GM12801 (cell line): ENCODE measurements around the gene TMEM131.

Source experiments
- CTCF ChIP-seq: IDR thresholded peaks from one replicate; pipeline ENCODE4 v1.5.1; 2011; ENCODE audit warnings: control low read depth; ENCODE audit not compliant: insufficient read length; ENCODE audit errors: extremely low read depth

Gene TMEM131

GRCh38 chr2:98036349-98037000 is 40.7 kb upstream of the TMEM131 start:
- no peak for TF ChIP-seq CTCF

DNA sequence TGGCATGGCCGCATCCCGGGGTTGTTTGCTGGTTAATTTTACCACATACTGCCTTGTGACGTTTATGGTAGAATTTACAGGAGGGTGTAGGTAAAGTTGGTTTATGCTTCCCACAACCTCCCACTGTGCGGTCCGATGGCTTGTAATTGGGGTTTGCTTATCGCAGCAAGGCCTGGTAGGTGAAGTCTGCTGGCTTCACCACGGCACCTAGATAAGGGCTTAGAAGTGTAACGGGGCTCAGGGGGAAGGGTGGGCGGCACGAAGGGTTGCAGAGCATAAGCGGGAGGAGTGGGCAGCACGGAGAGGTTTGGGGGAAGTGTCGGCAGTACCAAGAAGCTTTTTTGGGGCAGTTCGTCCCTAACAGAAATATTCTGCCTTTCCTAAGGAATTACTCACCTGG is 39.0 kb upstream of the TMEM131 start:
- no peak for TF ChIP-seq CTCF

GRCh38 chr2:98032086-98032485 is 36.3 kb upstream of the TMEM131 start:
- TF ChIP-seq CTCF, result no peak

DNA sequence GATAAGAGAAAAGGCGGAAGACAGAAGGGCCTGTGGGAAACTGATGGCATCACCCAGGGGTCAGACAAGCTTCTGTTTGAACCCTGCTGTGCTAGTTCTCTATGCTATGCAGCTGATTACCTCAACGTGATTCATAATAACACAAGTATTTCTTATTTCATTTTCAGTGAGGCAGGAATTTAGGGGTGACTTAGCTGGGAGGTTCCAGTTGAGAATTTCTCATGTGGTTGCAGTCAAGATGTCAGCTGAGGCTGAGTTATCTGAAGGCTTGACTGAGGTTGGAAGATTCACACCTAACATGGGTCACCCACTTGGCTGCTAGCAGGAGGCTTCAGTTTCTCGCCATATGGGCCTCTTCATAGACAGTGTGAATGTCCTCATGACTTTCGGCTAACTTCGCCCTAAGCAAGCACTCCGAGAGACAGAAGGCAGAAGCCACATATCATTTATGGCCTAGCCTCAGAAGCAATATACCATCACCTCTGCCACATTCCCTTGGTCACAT is 34.0 kb upstream of the TMEM131 start:
- no peak for TF ChIP-seq CTCF

DNA sequence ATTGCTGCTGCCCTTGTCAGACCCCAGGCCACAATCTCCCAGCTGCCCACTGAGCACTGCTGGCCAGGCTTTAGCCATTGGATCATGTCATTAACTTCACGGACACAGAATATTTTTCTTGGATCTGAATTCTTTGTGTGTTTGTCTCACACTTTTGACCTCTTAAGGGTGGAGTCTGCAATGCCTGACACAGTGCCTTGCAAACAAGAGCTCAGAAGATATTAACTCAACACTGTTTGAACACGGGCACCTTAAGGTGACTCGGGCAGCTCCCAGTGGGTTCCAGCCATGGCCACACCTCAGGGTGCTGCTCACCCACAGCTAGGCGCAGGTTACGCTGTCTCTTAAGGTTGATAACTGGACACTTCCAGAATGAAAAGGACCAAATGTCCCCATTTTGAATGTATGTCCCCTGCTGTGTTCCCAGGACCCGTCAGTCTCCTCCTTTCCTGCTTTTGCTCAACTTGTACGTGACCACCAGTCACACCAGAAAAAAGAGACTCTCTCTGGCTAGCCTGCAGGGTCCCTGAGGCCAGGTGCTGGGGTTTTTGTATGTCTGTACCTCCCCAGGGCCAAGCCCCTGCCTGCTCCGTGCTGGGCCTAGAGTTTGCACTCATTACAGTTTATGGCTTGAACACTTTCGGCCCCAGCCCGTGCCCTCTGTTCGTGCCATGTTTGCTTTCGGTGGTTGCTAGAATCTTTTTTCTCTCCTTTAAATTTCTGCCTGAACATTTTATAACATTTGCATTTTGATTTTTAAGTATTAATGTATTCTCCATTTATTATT is 33.4 kb upstream of the TMEM131 start:
- TF ChIP-seq CTCF, result no peak

GRCh38 chr2:98028101-98028561 is 32.4 kb upstream of the TMEM131 start:
- no peak for TF ChIP-seq CTCF

DNA sequence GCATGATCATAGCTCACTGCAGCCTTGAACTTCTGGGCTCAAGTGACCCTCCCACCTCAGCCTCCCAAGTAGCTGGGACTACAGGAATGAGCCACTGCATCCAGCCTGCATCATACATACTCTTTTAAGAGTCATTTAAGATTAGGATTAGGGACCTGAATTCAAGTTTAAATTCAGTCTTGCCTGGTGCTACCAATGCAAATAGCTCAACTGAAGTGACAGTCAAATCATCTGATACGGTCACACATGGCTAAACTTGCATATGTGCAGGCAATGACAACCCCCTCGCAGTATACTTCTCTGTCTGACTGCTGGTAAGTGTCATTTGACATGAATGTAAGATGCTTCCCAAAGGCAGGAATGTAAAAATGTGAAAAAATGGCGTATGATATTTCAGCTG is 31.8 kb upstream of the TMEM131 start:
- TF ChIP-seq CTCF, result no peak
